ENCODE measurements around the gene CHRNB4.
"Not testable (repeated sequence)": the region's sequence is repeated elsewhere in the genome, so short reads cannot be mapped to it uniquely, and the experiment has no call there.

Gene CHRNB4

GRCh38 chr15:78614021-78614420, 27.0 kb downstream of the CHRNB4 start:
- no peak for DNase-seq

GRCh38 chr15:78609551-78609950, 31.5 kb downstream of the CHRNB4 start:
- not testable (repeated sequence) for DNase-seq

DNA sequence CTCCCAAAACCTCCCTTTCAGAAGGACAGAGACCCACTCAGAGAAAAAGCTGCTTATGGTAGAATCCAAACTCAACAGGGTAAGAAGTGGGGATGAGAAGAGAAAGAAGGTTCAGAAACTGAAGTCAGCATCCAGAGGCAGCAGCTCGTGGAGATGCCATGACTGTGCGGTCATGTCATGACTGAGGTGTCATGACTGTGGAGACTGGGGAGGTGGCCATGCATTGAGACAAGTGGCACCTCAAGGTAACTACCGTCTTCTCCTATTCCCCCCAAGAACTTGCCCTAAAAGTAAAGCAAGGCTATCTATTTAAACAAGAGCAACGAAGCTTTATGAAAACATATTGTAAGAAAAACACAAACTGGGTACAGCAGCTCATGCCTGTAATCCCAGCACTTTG, 35.3 kb downstream of the CHRNB4 start:
- no peak for DNase-seq

DNA sequence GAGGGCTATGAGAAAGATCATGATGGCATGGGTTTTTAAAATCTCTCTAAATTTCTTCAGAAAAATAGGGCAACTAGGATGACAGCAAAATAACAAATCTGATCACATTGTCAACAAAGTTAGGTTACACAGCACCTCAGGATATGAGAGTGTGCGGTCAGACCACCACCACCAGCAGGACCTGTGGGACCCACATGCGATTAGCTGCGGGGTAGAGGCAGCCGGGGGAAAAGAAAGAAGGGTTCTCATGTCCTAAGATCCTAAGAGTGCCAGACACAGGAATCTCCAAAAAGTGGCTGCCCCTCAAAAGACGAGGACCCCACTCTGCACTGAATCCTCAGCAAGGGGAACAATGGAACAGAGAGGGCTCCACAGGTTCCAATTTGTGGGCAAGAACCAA, 35.8 kb downstream of the CHRNB4 start:
- no peak for DNase-seq

- no peak for DNase-seq
Observed at GRCh38 chr15:78604420-78604819, 36.6 kb downstream of the CHRNB4 start.

DNA sequence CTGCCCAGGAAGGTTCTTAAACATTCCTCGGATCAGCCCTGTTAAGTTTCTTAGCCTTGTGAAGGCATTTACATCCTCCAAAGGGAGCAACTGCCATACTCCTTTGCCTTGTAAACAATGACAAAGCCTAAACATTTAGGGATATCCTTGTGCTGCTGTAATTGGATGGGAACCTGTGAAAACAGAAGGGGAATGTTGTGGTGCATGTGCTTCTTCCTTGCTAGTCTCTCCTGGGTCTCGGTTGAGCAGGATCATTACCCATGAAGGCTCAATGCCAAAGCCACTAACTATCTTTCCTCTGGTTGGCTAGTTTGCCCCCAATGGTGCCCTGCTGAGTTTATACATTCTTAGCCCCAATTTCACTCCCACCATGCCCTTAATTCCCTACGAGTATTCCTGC, 37.5 kb downstream of the CHRNB4 start:
- no peak for DNase-seq

GRCh38 chr15:78599189-78599588, 41.8 kb downstream of the CHRNB4 start:
- DNase-seq = no peak

GRCh38 chr15:78598348-78598747, 42.7 kb downstream of the CHRNB4 start:
- DNase-seq = no peak

DNA sequence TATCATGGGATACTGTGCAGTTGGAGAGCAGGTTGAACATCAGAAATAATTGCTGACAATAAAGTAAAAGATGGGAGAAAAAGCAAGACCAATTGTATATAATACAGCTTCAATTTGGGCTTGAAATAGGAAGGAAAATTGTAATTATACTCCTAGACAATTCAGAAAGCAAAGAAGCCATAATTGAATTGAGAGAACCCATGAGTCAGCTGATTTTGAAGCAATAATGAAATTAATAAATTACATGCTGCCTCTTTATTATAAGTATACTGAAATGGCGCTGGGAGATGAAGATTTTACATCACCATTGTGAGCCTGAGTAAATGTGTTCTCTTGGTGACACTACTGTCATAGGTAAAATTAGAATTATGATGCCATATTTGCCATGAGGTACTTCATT, 43.4 kb downstream of the CHRNB4 start:
- DNase-seq = no peak

DNA sequence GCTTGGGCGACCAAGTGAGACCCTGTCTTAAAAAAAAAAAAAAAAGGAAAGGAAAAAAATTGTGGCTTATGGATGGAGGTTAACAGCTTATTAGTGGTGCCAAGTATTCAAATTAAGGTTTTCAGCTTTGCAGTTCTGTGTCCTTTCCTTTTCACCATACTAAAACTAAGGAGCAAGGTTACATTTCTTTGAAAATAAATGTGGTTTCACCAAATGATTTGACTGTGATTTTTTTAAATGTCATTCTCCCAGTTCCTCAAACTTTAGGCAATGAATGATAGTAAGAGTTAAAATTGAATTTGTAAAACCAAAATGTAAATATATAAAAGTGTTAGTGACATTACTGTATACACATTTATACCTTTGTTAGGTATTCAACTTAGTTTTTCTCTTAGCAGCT, 66.1 kb downstream of the CHRNB4 start:
- no peak for DNase-seq
